AG08396 (cell line): ENCODE measurements around the gene DPP7.
A peak's percentile ranks its signal among the peaks of the same experiment; 100 is the strongest.

Experiments
- DNase-seq: peaks from one replicate; pipeline ENCODE4 v3.0.0; 2012; ENCODE audit warnings: low spot score, mixed read lengths

DPP7 gene

DNA sequence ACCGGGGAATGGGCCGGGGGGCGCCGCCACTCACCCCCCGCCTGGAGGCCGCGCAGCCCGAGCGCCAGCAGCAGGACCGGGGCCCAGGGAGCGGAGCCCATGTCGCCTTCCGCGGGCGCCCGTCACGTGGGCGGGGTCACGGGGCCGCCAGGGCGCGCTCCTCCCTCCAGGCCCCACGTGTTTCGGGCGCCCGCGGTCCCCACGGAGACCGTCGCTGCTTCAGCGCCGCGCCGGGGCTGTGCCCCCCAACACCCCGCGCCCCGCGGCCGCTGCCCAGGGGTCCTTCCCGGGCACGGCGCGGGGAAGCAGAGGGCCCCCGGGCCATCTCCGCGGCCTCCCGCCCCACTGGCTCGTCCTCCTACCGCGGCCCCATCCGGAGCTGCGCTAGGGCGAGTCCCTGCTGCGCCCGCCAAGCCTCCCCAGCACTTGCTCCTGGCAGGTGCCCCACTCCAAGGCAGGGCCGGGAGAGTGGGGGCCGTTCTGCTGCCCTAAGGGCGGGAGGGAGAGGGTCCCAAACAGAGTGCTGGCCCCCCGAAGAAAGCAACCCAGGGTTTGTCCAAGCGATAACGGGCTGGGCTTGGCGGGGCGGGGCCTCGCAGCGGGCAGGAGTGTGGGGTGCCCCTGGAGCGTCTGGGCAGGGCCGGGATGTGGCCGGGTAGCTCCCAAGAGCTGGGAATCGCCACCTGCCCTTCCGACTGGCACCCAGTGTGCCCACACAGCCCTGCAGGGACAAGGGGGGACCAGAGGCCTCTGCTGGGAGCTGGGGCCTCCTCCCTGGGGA is at the start of gene DPP7:
Gene DPP7 (minus strand): TSS at position 121 of the 781 bp plus-strand sequence. CDS start 20 bp downstream, at position 101.
- peak; percentile 94 for DNase-seq

- no peak for DNase-seq
Measured at GRCh38 chr9:137163805-137164204, 49.3 kb upstream of the DPP7 start.

- peak; percentile 74 for DNase-seq
Measured at GRCh38 chr9:137163365-137163715, 48.8 kb upstream of the DPP7 start.

GRCh38 chr9:137162505-137163364 is 48.2 kb upstream of the DPP7 start:
- DNase-seq, result peak; percentile 74

GRCh38 chr9:137161558-137162486 is 47.3 kb upstream of the DPP7 start:
- no peak for DNase-seq

- no peak for DNase-seq
Measured at GRCh38 chr9:137160716-137161557, 46.4 kb upstream of the DPP7 start.

DNA sequence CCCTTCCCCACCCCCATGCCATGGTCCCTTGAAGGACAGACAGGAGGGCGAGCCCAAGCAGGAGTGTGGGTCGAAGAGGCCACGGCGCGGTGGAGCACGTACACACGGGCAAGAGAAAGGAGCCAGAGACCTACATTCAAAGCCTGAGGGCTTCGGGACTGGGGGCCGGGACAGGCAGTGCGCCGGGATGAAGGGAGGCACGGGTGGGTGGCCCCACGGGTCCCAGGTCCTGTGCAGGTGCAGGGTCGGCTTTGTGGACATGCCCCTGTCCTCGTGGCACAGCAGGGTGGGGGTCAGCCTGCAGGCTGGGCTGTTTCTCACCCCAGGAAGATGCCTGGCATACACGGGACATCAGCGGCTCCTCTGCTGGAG is 45.5 kb upstream of the DPP7 start:
- DNase-seq, result no peak

DNA sequence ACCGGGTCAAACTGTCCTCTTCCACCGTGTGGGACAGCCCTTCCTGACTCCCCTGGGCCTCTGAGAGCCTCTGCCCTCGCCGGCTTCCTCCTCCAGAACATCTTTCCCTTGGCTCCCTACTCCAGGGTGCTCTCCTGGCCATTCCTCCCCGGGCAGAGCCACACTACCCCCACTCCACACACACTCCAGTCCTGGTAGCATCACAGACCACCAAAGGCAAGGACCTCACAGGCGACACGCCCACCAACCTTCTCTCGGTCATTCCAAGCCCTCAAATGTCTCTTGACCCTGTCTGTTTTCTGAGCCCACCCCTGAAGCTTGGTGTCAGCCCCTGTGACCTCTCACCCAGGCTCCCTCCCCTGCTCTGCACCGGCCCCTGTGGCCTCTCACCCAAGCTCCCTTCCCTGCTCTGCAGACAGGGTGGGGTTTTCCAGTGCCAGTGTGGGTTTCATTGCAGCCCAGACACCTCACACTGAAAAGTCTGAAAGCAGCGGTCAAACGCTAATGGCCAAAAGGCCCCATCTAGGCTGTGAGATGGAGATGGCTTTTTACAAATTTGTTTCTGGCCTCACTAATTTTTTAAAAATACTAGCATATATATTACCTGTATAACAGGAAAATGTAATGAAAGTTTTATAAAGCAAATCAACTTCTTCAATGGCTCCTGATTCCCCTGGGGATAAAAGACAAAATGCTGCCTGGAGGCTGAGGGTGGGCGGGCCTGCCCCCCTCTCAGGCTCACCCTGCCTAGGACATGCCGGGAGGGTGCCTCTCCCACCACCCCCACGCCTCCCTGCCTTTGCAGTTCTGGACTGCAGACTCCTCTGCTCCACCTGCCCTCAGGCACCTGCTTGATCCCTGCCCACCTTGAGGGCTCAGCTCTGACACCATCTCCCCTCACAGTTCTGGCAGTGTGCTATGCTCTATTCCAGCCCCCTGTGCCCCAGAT is 44.8 kb upstream of the DPP7 start:
- DNase-seq, result no peak

GRCh38 chr9:137158625-137159024 is 44.1 kb upstream of the DPP7 start:
- DNase-seq, result no peak

- DNase-seq, result no peak
Measured at GRCh38 chr9:137157618-137158415, 43.3 kb upstream of the DPP7 start.

- peak; percentile 90 for DNase-seq
Measured at GRCh38 chr9:137156567-137157375, 42.2 kb upstream of the DPP7 start.

DNA sequence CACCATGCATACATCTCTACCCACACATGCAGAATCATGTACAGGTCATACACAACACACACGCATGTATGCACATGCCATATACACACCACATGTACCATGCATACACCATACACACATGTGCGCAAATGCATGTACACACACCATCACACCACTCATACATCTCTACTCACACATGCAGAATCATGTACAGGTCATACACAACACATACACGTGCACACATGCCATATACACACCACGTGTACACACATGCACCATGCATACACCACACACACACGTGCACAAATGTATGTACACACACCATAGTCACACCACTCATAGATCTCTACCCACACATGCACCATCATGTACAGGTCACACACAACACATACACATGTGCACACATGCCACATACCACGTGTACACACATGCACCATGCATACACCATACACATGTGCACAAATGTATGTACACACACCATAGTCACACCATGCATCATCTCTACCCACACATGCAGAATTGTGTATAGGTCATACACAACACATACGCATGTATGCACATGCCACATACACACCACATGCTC is 38.4 kb upstream of the DPP7 start:
- DNase-seq, result no peak

- no peak for DNase-seq
Measured at GRCh38 chr9:137150617-137151457, 36.3 kb upstream of the DPP7 start.

- no peak for DNase-seq
Measured at GRCh38 chr9:137149942-137150616, 35.5 kb upstream of the DPP7 start.

- no peak for DNase-seq
Measured at GRCh38 chr9:137149363-137149762, 34.8 kb upstream of the DPP7 start.

GRCh38 chr9:137148661-137149060 is 34.1 kb upstream of the DPP7 start:
- DNase-seq, result no peak

GRCh38 chr9:137148242-137148641 is 33.7 kb upstream of the DPP7 start:
- DNase-seq, result no peak
